Suprapubic skin (tissue), 2 donors: ENCODE measurements around the gene CCDC127.

Source experiments
- EP300 ChIP-seq: sonication (generic); formaldehyde crosslinking; IDR thresholded peaks from one replicate; pipeline ENCODE4 v1.6.1; 2017; ENCODE audit warnings: antibody characterized with exemption
- POLR2A ChIP-seq, 2 donors: fragments of 450-650 bp; IDR thresholded peaks; one replicate each; pipeline ENCODE4 v1.6.1; 2017; ENCODE audit warnings: antibody characterized with exemption in 2 of 2, mild to moderate bottlenecking in 2 of 2, moderate library complexity in 2 of 2

- no peak for TF ChIP-seq EP300
- TF ChIP-seq POLR2A (IDR thresholded peaks at IDR 0.05), result no peak
Measured at GRCh38 chr5:160921-161802, 56.8 kb downstream of the CCDC127 start.
